Stimulated activated CD4-positive, alpha-beta T cell treated with anti-CD3 and anti-CD28 coated beads, Interleukin-15, amount 100 ng/mL, for 1 hour (primary cell): ENCODE results near the gene B4GALNT4.
A peak's percentile ranks its signal among the peaks of the same experiment; 100 is the strongest.
"Not testable (repeated sequence)": the region's sequence is repeated elsewhere in the genome, so short reads cannot be mapped to it uniquely, and the experiment has no call there.

ENCODE experiments used
- DNase-seq, 2 donors: peaks; one replicate each; pipeline ENCODE4 v3.0.0-alpha.2; 2020; ENCODE audit warnings: low read depth in 1 of 2, low spot score in 1 of 2

B4GALNT4 gene

GRCh38 chr11:391117-392017 lies 22.1 kb downstream of the B4GALNT4 start:
- DNase-seq: no peak

GRCh38 chr11:392102-392777 lies 22.9 kb downstream of the B4GALNT4 start:
- no peak for DNase-seq

DNA sequence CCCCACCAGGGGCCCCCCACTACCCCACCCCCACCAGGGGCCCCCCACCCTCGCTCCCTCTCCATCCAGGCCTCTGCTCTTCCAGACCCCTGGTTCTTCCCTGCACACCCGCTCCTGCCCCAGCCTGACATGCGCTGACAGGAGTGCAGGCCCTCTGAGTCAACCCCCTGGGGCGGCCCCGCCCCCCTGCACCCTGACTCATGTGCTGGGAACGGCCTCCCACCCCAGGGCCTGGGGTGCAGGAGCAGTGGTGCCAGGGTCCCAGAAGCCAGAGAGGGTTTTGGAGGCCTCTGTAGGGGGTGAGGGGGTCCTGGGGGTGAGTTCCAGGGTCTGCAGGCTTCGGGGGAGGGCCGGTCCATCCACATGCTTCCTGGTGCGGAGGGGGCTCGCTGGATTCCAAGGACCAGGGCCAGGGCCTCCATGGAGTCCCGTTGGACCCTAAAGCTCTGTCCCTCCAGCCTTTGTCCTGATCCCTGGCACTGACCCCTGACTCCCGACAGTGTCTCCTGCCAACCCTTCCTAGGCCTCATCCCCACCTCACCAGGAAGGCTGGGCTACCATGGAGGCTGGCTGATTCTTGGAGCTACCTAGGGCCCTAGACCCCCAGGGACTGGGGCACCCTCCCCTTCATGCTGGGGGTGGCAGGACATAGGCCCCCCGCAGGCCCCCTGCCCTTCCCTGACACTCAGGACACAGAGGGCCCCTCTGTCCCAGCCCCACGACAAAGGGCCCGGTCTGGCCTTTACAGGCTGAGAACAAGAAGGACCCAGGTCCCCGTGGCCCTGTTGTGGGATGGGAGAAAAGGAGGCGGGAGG lies 24.1 kb downstream of the B4GALNT4 start:
- DNase-seq: peak in 1 of 2 donors; percentile 33

- no peak for DNase-seq
Measured at GRCh38 chr11:394034-394857, 24.9 kb downstream of the B4GALNT4 start, which contains the start of gene PKP3. TSS of gene PKP3 (plus strand) at chr11:394209. CDS start at chr11:394293, 84 bp downstream.

- no peak for DNase-seq
Measured at GRCh38 chr11:394858-395655, 25.8 kb downstream of the B4GALNT4 start.

DNA sequence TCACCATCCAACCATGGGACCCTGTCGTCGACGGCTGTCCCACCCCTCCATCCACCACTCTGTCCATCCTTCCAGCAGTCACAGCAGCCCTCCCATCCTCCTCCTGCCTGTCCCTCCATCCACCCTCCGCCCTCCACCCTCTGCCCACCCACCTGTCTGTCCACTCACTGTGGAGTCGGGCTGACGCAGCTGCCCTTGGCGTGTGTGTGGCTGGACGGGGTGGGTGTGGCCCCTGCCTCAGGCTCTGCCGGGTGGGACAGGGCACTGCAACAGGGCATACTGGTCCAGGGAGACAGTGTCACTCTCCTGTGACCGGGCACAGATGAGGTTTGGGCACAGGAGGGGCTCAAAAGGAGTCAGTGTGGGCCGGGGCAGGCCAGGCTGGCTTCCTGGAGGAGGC lies 26.6 kb downstream of the B4GALNT4 start:
- no peak for DNase-seq

DNA sequence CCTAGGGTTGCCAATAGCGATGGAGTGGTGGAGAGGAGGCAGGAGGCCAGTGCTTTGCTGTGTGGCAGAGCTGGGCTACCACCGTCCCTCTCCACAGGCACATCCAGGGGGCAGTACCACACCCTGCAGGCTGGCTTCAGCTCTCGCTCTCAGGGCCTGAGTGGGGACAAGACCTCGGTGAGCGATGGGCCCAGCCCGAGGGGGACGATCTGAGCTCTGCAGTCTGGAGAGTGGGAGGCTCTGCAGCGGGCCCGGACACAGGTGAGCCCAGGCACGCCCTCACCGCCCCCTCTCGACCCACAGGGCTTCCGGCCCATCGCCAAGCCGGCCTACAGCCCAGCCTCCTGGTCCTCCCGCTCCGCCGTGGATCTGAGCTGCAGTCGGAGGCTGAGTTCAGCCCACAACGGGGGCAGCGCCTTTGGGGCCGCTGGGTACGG lies 27.2 kb downstream of the B4GALNT4 start:
- no peak for DNase-seq

- DNase-seq: no peak
Measured at GRCh38 chr11:396948-397548, 27.7 kb downstream of the B4GALNT4 start.

DNA sequence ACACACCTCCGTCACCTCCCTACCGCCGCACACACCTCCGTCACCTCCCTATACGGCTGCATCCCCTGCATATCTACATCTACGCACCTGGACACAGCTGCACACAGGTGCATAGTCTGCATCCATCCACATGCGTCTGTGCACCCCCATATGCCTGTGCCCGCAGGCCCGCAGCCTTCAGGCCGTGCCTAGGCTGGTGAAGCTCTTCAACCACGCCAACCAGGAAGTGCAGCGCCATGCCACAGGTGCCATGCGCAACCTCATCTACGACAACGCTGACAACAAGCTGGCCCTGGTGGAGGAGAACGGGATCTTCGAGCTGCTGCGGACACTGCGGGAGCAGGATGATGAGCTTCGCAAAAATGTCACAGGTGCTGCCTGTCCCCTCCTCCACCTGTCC lies 29.5 kb downstream of the B4GALNT4 start:
- no peak for DNase-seq

DNA sequence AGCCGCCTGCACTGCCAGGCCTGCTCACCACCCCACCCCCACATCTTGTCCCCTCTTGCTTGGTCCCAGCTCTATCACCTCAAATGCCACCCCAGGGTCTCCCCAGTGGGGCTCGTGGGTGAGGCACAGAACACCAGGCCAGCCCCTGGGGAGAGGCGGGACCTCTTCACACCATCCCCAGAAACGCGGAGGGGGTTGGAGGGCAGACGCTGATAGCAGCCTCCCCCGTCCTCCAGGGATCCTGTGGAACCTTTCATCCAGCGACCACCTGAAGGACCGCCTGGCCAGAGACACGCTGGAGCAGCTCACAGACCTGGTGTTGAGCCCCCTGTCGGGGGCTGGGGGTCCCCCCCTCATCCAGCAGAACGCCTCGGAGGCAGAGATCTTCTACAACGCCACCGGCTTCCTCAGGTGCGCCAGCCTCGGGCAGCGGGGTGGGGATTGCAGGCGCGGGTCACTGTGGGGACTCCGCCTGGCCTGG lies 30.5 kb downstream of the B4GALNT4 start:
- no peak for DNase-seq

DNA sequence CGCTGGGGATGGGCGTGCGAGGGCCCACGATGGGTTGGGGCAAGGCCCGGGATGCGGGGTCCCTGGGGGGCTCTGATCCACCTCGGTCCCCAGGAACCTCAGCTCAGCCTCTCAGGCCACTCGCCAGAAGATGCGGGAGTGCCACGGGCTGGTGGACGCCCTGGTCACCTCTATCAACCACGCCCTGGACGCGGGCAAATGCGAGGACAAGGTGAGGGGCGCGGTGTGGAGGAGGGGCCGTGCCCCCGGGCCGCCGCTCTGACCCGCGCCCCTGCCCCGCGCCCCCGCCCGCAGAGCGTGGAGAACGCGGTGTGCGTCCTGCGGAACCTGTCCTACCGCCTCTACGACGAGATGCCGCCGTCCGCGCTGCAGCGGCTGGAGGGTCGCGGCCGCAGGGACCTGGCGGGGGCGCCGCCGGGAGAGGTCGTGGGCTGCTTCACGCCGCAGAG lies 31.0 kb downstream of the B4GALNT4 start:
- DNase-seq: no peak

- DNase-seq: not testable (repeated sequence)
Measured at GRCh38 chr11:401196-401595, 31.9 kb downstream of the B4GALNT4 start.

- DNase-seq: no peak
Measured at GRCh38 chr11:403021-403760, 33.9 kb downstream of the B4GALNT4 start.

GRCh38 chr11:403761-404431 lies 34.6 kb downstream of the B4GALNT4 start:
- DNase-seq: no peak

- DNase-seq: no peak
Measured at GRCh38 chr11:404551-405264, 35.4 kb downstream of the B4GALNT4 start.

DNA sequence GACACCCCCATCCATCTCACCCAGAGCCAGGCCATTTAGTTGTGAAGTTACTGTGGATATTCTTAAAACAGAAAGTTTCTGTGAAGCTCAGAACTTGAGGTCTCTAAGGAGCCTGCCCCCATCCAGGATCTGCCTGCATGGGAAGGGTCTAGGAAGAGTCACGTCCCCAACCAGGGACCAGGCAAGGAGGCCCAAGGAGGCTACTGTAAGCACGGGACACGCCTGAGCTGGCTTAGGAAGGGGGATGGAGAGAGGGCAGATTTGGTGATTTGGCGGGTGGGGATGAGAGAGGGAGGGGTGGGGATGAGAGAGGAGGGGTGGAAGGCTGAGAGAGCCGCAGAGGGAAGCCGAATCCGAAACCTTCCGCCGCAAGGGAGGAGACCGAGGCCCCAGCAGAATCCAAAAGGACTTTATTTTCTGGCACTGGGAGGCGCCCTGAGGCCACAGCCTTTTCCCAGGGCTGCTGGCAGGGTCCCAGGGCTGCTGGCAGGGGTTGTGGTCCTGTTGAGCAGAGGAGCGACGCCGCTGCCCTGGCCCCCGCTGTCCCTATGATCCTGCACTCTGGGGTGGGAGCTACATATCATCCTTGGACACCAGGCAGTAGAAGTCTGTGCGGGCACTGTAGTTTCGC lies 36.1 kb downstream of the B4GALNT4 start:
- no peak for DNase-seq
